Measurements from ENCODE around the gene DVL3. TPM values are rescaled to one million over a fixed set of nuclear protein-coding genes. Genes with fewer than 3 reads are reported as not detected.

DVL3 gene
- total and polyA plus RNA-seq, 10 donors = 12.3 to 67.3 (median 47.9) TPM

GRCh38 chr3:184193991-184194539 is 38.9 kb downstream of the DVL3 start:
- Histone ChIP-seq H3K36me3 (peaks cover 4 to 78% (median 70%) of the 10 kb centered on the region in 6 donors), H3K27ac (no peak overlapping the region)
- WGBS, 5 donors = 80 to 95% (median 86%) methylated on average over 5 to 9 of the region's 9 CpGs

GRCh38 chr3:184196536-184196935 is 41.4 kb downstream of the DVL3 start:
- no peak for DNase-seq
- no peaks in the 10 kb centered on the region for H3K9me3 ChIP-seq
- TF ChIP-seq POLR2A (IDR thresholded peaks at IDR 0.05) (no peak), POLR2AphosphoS5 (IDR thresholded peaks at IDR 0.05) (no peak)
- TF ChIP-seq, protein P1, sequence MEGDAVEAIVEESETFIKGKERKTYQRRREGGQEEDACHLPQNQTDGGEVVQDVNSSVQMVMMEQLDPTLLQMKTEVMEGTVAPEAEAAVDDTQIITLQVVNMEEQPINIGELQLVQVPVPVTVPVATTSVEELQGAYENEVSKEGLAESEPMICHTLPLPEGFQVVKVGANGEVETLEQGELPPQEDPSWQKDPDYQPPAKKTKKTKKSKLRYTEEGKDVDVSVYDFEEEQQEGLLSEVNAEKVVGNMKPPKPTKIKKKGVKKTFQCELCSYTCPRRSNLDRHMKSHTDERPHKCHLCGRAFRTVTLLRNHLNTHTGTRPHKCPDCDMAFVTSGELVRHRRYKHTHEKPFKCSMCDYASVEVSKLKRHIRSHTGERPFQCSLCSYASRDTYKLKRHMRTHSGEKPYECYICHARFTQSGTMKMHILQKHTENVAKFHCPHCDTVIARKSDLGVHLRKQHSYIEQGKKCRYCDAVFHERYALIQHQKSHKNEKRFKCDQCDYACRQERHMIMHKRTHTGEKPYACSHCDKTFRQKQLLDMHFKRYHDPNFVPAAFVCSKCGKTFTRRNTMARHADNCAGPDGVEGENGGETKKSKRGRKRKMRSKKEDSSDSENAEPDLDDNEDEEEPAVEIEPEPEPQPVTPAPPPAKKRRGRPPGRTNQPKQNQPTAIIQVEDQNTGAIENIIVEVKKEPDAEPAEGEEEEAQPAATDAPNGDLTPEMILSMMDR (IDR thresholded peaks at IDR 0.05 in 8 of 11, conservative IDR thresholded peaks at IDR 0.05 in 3 of 11) = no peak
- H3K4me1 ChIP-seq = no peaks in the 10 kb centered on the region
- 85 to 100% (median 90%) methylated on average over 2 to 6 of the region's 6 CpGs for WGBS, 5 donors
- no peak overlapping the region for H3K27ac ChIP-seq
- H3K36me3 ChIP-seq = peaks cover 4 to 53% (median 46%) of the 10 kb centered on the region in 6 donors
- H3K4me3 ChIP-seq = no peak overlapping the region
- no peaks in the 10 kb centered on the region for H3K27me3 ChIP-seq (replicated peaks in 1 of 7)
- intact Hi-C loops (cut with DNase I; ENCODE audit: low total_unique reads) = no loop called here

More at GRCh38 chr3:184193991-184194539, 38.9 kb downstream of the DVL3 start:
- Histone ChIP-seq H3K27me3 (replicated peaks in 1 of 7) (no peaks in the 10 kb centered on the region), H3K4me3 (no peak overlapping the region), H3K4me1 (peaks cover 0 to 10% (median 0%) of the 10 kb centered on the region in 6 donors), H3K9me3 (no peaks in the 10 kb centered on the region)
- intact Hi-C loops (cut with DNase I; ENCODE audit: low total_unique reads) = no loop called here
- DNase-seq = no peak
- TF ChIP-seq POLR2AphosphoS5 (IDR thresholded peaks at IDR 0.05) = no peak
- TF ChIP-seq, protein P1 (IDR thresholded peaks at IDR 0.05 in 8 of 11, conservative IDR thresholded peaks at IDR 0.05 in 3 of 11) = no peak
- no peak for TF ChIP-seq POLR2A (IDR thresholded peaks at IDR 0.05)

- Histone ChIP-seq H3K9me3 (no peaks in the 10 kb centered on the region), H3K27me3 (replicated peaks in 1 of 7) (no peaks in the 10 kb centered on the region), H3K4me3 (no peak overlapping the region), H3K27ac (no peak overlapping the region), H3K4me1 (no peaks in the 10 kb centered on the region), H3K36me3 (peaks cover 4 to 34% (median 27%) of the 10 kb centered on the region in 6 donors)
- no peak for DNase-seq
- intact Hi-C loops (cut with DNase I; ENCODE audit: low total_unique reads) = no loop called here
- WGBS, 5 donors = 88 to 95% (median 91%) methylated on average over 9 of the region's 9 CpGs
- TF ChIP-seq, protein P1 (IDR thresholded peaks at IDR 0.05 in 8 of 11, conservative IDR thresholded peaks at IDR 0.05 in 3 of 11) = no peak
Observed at GRCh38 chr3:184198509-184198908, 43.3 kb downstream of the DVL3 start.

DNA sequence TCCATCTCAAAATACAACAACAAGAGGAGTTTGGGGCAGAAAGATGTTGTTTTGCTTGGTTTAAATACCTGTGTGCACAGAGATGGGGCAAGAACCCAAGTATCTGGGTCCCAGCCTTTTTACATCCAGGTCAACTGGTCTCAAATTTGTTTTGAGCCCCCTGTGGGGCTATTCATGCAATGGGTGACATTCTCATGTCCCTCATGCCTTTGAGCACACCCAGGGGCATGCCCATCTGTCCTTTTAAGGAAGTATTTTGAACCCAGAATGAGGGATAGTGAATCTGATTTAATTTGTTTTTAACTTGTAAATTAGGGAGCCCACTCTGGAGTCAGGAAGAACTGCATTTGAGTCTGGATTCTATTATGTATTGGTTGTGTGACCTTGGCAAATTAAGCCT is 45.6 kb downstream of the DVL3 start:
- Histone ChIP-seq H3K36me3 (peaks cover 0 to 10% (median 5%) of the 10 kb centered on the region in 6 donors), H3K4me3 (no peak overlapping the region), H3K27me3 (replicated peaks in 1 of 7) (peaks cover 0 to 8% (median 0%) of the 10 kb centered on the region in 7 donors), H3K9me3 (no peaks in the 10 kb centered on the region), H3K4me1 (no peaks in the 10 kb centered on the region), H3K27ac (no peak overlapping the region)
- DNase-seq = no peak
- intact Hi-C loops (cut with DNase I; ENCODE audit: low total_unique reads) = no loop called here
- TF ChIP-seq POLR2AphosphoS5 (IDR thresholded peaks at IDR 0.05) (no peak), POLR2A (IDR thresholded peaks at IDR 0.05) (no peak)
- TF ChIP-seq, protein P1 (IDR thresholded peaks at IDR 0.05 in 8 of 11, conservative IDR thresholded peaks at IDR 0.05 in 3 of 11) = no peak

Data from spleen (tissue), 11 donors.